NCI-H524 (cell line): ENCODE data around the gene KCNMA1.

ENCODE experiments used
- DNase-seq, 2 experiments: peaks; one replicate each; lab custom pipeline; 2025; lab: John Stamatoyannopoulos, UW

KCNMA1 gene

DNA sequence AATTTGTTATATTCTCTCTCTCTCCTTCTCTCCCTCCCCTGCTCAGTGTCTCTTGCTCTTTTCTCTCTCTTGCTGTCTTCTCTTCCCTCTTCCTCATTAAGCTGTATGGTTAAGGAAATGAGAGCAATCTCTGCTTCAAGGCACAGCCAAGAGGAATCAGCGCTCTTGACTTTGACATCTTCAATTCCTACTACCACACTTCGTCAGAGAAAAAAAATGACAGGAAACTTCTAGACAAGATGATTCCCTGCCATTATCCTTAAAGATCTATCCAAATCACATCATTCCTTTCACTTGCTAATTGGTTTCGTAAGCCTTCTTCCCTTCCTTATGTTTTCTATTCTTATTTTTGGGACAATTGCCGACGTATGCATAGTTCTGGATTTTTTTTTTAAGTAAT, 425.0 kb downstream of the KCNMA1 start:
- no peak for DNase-seq

DNA sequence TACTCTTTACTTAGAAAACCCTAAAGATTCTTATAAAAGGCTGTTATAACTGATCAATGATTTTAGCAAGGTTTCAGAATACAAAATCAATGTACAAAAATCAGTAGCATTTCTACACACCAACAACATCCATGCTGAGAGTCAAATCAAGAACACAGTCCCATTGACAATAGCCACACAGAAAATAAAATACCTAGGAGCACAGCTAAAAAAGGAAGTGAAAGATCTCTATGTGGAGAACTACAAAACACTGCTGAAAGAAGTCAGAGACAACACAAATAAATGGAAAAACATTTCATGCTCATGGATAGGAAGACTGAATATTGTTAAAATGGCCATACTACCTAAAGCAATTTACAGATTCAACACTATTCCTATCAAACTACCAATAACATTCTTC, 427.0 kb downstream of the KCNMA1 start:
- no peak for DNase-seq

- no peak for DNase-seq
These were observed 428.8 kb downstream of the KCNMA1 start for GRCh38 chr10:77208684-77209256.

DNA sequence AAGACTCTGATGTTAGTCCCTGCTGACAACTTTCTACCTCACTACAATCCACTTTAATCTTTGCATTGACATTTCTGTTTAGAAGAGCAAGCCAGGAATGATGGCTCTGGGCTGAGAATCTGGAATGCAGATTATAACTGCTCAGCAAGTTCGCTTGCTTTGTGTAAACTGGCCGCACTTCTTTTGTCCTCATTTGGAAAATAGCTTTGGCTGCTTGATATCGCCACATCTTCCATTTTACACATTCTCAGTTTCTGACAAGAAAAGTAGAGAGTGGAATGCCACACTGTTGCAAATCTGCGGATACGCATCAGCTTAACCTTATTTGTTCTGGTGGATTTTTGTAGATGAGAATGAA, 429.8 kb downstream of the KCNMA1 start:
- no peak for DNase-seq

DNA sequence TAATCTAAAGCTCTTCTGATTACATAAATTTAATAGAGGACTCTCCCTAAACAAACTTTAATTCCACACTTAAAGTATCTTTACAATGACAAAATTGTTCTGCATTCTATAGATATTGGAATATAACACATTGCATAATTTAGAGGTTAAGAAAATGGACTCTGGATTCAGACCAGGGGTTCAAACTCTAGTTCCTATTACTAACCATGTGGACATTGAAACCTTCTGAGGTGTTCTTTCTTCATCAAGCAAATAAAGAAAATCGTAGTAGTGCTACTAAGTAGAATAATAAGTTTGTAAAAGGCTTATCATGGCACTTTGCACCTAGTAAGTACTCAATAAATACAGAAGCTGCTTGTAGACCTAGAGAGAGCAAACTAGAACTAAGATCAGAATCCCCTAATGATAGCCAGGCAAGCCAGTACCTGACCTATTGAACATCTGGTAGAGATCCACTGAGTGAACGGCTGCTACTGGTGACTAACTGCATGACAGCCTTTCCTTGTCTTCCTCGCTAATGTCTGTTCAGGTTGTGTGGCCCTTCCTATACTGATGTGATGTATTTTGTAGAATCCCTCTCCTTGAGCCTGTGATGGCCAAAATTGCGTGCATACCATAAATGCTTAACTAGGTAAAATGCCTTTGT, 430.3 kb downstream of the KCNMA1 start:
- DNase-seq, result no peak

- no peak for DNase-seq
These were observed 432.5 kb downstream of the KCNMA1 start for GRCh38 chr10:77205135-77205534.

DNA sequence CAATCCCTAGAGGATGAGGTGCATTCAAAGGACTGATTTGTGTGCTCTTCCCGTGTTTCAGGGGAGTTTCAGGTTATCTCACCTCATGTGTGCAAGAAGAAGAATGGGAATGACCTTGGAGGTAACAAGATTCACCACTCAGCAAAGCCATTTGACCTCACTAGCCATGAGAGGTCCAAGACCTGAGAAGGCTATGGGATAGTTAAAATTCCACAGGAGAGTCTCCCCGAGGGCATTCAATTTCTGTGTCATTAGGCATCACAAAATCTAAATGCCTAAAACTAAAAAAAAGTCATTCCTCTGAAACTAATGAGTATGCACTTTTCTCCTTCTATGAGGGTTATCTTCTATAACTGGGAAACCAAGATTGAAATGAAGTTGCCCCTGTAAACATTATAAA, 433.4 kb downstream of the KCNMA1 start:
- DNase-seq, result no peak

DNA sequence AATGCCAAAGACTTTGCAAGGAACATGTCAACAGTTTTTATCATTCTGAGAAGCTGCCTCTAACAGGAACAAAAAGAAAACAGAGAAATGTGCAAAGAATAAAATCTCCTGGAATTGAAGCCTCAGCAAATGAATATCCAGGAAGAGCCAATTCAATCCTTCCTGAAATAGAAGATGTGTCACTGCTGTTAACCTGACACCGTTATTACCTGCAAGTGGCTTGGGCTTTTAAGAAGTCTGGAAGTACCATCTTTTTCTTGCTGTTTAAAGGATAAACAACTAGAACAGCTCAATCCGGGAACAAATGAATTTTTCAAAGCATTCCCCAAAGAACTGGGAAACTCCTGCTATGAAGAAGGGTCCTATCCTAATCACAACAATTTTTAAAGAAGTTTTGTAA, 434.8 kb downstream of the KCNMA1 start:
- no peak for DNase-seq

DNA sequence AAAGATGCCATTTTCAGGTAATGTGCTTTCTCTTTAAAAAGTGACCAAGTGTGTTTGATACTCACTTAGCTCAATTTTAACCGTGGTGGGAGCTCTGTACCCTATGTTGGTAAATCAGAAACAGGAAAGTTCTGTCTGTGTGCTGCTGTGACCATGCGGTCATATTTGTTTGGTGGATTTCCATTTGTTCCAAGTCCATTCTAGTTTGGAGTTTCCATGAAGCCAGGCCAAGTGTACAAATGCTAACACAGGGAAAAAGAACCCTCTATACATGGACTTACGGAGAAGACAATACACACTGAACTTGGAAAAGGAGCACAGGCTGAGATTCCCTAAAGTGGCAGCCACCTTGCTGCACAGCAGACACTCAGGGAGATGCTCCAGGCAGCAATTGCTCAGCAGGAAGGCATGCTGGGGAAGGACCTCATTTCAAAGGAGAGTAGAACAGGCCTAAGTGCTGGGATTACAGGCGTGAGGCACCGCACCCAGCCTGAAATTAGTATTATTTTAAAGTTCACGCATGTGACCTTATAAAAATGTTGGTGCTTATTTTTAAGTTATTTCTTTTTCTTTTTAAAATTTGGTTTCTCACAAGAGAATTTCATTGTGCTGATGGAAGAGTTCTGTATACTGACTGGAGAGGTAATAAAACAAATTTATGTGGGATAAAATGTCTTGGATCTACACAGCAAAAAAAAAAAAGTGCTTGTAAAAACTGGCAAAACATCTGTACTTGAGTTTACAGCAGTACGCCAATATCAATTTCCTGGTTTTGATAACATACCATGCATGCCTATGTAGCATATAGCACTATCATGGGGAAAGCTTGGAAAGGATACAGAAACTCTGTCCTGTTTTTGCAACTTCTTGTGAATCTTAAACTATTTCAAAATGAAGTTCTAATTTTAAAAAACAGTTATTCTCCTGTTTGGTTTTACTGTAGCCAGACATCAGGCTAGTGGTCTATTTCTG, 436.2 kb downstream of the KCNMA1 start:
- DNase-seq, result no peak

DNA sequence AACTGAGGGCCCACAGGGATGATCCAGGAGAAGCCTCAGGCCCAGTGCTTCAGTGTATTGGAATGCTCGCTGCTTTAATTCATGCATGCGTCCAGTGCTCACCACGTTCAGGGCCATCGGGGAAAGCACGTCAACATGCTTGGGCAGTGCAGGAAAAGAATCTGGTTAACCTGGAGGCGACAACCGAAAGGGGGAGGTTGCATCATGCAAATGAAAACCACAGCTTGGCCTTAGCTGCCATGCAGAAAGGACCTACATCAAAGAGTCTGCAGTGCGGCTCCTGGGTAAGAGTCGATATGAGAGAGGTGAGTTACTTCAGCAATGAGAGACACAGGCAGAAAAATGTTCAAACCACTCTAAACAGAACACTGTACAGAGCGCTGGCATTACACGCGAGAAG, 440.1 kb downstream of the KCNMA1 start:
- DNase-seq, result no peak

- no peak for DNase-seq
These were observed 441.0 kb downstream of the KCNMA1 start for GRCh38 chr10:77196614-77197013.

- no peak for DNase-seq
These were observed 442.5 kb downstream of the KCNMA1 start for GRCh38 chr10:77195101-77195500.

- DNase-seq, result no peak
These were observed 444.6 kb downstream of the KCNMA1 start for GRCh38 chr10:77193001-77193400.

- DNase-seq, result no peak
These were observed 445.2 kb downstream of the KCNMA1 start for GRCh38 chr10:77192402-77192801.

- no peak for DNase-seq
These were observed 446.1 kb downstream of the KCNMA1 start for GRCh38 chr10:77191324-77192049.

GRCh38 chr10:77190291-77190690, 447.3 kb downstream of the KCNMA1 start:
- no peak for DNase-seq

- DNase-seq, result no peak
These were observed 448.1 kb downstream of the KCNMA1 start for GRCh38 chr10:77189520-77189919.

GRCh38 chr10:77189075-77189474, 448.5 kb downstream of the KCNMA1 start:
- no peak for DNase-seq

GRCh38 chr10:77188521-77188920, 449.1 kb downstream of the KCNMA1 start:
- DNase-seq, result no peak

DNA sequence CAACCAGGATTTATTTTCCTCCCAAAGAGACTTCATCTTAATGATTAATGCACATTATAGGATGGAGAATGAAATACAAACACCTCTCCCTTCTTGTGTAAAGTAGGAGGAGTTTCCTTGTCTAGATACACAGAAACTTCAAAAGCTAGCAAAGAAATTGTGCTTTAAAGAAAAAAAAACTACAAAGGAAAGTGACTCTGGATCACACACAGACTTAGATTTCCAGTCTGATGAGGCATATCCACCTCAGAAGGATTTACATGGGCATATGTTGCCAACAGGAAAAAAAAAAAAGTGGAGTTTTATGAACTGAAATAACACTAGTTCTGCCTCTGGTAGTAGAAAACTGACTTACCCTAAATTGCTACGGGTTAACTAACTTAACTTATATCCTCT, 449.6 kb downstream of the KCNMA1 start:
- DNase-seq, result no peak

DNA sequence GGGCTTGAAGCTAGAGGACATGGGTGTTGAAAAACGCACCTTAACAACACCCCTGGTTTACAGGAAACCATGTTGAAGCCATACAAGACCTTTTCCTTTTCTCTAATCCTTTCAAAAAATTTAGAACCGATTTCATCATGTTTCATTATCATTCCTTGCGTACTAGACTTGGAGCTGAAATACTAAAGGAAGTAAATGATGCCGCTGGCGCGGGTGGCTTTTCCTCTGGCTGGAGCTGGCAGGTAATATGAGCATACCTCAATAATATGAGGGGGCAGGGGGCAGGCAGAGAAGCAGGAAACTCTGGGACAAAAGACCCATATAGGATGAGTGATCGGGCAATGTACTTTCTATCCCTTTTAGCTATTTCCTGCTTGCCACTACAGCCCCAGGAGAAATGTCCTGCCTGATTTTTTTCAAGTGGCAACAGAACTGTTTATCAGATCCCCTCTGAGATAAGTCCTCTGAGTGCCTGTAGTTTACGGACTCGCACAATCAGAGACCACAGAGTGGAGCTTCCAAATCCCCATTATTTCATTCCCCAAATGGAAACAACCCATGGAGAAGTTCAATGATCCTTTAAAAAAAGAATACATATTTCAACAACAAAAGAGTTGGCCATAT, 450.1 kb downstream of the KCNMA1 start:
- DNase-seq, result no peak

DNA sequence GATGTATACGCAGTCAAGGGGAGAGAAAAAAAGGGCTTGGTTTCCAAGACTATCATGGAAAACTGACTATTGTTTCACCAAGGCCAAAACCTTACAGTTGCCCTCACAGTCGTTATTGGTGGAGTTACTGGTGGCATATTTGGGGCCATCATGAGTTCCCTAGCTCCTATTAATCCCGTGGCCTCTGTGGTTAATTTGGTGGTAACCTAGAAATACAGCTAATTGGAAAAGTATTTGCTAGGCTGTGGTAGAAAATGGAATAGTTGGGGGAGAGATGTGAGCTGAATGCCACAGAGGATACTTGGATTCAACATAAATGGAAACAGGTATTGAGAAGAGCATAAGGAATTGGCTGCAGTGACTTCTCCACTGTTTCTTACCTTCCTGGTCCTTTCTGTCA, 450.7 kb downstream of the KCNMA1 start:
- no peak for DNase-seq
